ENCODE data around the gene SLC16A9.
"Not testable (repeated sequence)": the region's sequence is repeated elsewhere in the genome, so short reads cannot be mapped to it uniquely, and the experiment has no call there.

SLC16A9 gene

GRCh38 chr10:59709395-59710125 lies at the start of gene SLC16A9:
SLC16A9 (minus strand) TSS chr10:59709850; CDS start chr10:59684291, 25,559 bp downstream.
- DNase-seq (ENCODE audit: low read depth in 2 of 2): no peak

- DNase-seq (ENCODE audit: low read depth in 2 of 2): no peak
These were observed 48.3 kb upstream of the SLC16A9 start for GRCh38 chr10:59757966-59758365.

- DNase-seq (ENCODE audit: low read depth in 2 of 2): no peak
These were observed 45.3 kb upstream of the SLC16A9 start for GRCh38 chr10:59754951-59755350.

GRCh38 chr10:59753267-59753666 lies 43.6 kb upstream of the SLC16A9 start, which contains the start of gene MRLN:
MRLN (minus strand) TSS chr10:59753455.
- DNase-seq (ENCODE audit: low read depth in 2 of 2): no peak

- DNase-seq (ENCODE audit: low read depth in 2 of 2): no peak
These were observed 42.8 kb upstream of the SLC16A9 start for GRCh38 chr10:59752278-59752940.

- no peak for DNase-seq (ENCODE audit: low read depth in 2 of 2)
These were observed 40.7 kb upstream of the SLC16A9 start for GRCh38 chr10:59750155-59750945.

- DNase-seq (ENCODE audit: low read depth in 2 of 2): no peak
These were observed 39.2 kb upstream of the SLC16A9 start for GRCh38 chr10:59748834-59749233.

- DNase-seq (ENCODE audit: low read depth in 2 of 2): no peak
These were observed 35.6 kb upstream of the SLC16A9 start for GRCh38 chr10:59745163-59745650.

GRCh38 chr10:59744762-59745161 lies 35.1 kb upstream of the SLC16A9 start:
- not testable (repeated sequence) for DNase-seq (ENCODE audit: low read depth in 2 of 2)

GRCh38 chr10:59744156-59744555 lies 34.5 kb upstream of the SLC16A9 start:
- not testable (repeated sequence) for DNase-seq (ENCODE audit: low read depth in 2 of 2)

GRCh38 chr10:59741583-59741982 lies 31.9 kb upstream of the SLC16A9 start:
- no peak for DNase-seq (ENCODE audit: low read depth in 2 of 2)

GRCh38 chr10:59741048-59741447 lies 31.4 kb upstream of the SLC16A9 start:
- no peak for DNase-seq (ENCODE audit: low read depth in 2 of 2)

- no peak for DNase-seq (ENCODE audit: low read depth in 2 of 2)
These were observed 27.1 kb upstream of the SLC16A9 start for GRCh38 chr10:59736749-59737148.

GRCh38 chr10:59735296-59735695 lies 25.6 kb upstream of the SLC16A9 start:
- DNase-seq (ENCODE audit: low read depth in 2 of 2): no peak

- no peak for DNase-seq (ENCODE audit: low read depth in 2 of 2)
These were observed 24.4 kb upstream of the SLC16A9 start for GRCh38 chr10:59734014-59734462.

GRCh38 chr10:59733321-59734013 lies 23.8 kb upstream of the SLC16A9 start:
- DNase-seq (ENCODE audit: low read depth in 2 of 2): not testable (repeated sequence)

GRCh38 chr10:59732849-59733248 lies 23.2 kb upstream of the SLC16A9 start:
- not testable (repeated sequence) for DNase-seq (ENCODE audit: low read depth in 2 of 2)

- DNase-seq (ENCODE audit: low read depth in 2 of 2): not testable (repeated sequence)
These were observed 19.5 kb upstream of the SLC16A9 start for GRCh38 chr10:59729167-59729566.

GRCh38 chr10:59724098-59724938 lies 14.7 kb upstream of the SLC16A9 start:
- no peak for DNase-seq (ENCODE audit: low read depth in 2 of 2)

- no peak for DNase-seq (ENCODE audit: low read depth in 2 of 2)
These were observed 10.7 kb upstream of the SLC16A9 start for GRCh38 chr10:59720377-59720776.

GRCh38 chr10:59719374-59719773 lies 9.7 kb upstream of the SLC16A9 start:
- DNase-seq (ENCODE audit: low read depth in 2 of 2): no peak

Data from stimulated activated CD8-positive, alpha-beta memory T cell treated with anti-CD3 and anti-CD28 coated beads, Interleukin-7, amount 100 ng/mL, for 1 hour (primary cell).